Parathyroid adenoma (tissue), 2 donors: Measurements from ENCODE around the gene SLC6A12.
A peak's percentile ranks its signal among the peaks of the same experiment; 100 is the strongest.
"Not testable (repeated sequence)": the region's sequence is repeated elsewhere in the genome, so short reads cannot be mapped to it uniquely, and the experiment has no call there.

ENCODE experiments used
- H2AFZ ChIP-seq: fragments of 300-600 bp; sonication (generic); one replicate; pipeline ENCODE4 v1.7.0; 2017; ENCODE audit warnings: antibody characterized with exemption, mild to moderate bottlenecking
- H3K27ac ChIP-seq: fragments of 300-600 bp; sonication (generic); one replicate; pipeline ENCODE4 v1.7.0; 2017
- H3K27me3 ChIP-seq: fragments of 300-600 bp; sonication (generic); one replicate; pipeline ENCODE4 v1.7.0; 2017; ENCODE audit warnings: low read length; ENCODE audit not compliant: control insufficient read depth, insufficient read depth
- H3K36me3 ChIP-seq: fragments of 300-600 bp; sonication (generic); one replicate; pipeline ENCODE4 v1.7.0; 2017; ENCODE audit warnings: low read length; ENCODE audit not compliant: control insufficient read depth, insufficient read depth
- H3K4me1 ChIP-seq: fragments of 300-600 bp; sonication (generic); one replicate; pipeline ENCODE4 v1.7.0; 2017; ENCODE audit warnings: control low read depth
- H3K4me2 ChIP-seq: fragments of 300-600 bp; sonication (generic); one replicate; pipeline ENCODE4 v1.7.0; 2017; ENCODE audit warnings: low read length
- H3K4me3 ChIP-seq: fragments of 300-600 bp; sonication (generic); one replicate; pipeline ENCODE4 v1.7.0; 2017; ENCODE audit warnings: low read depth, low read length
- H3K79me2 ChIP-seq: fragments of 300-600 bp; sonication (generic); one replicate; pipeline ENCODE4 v1.7.0; 2017; ENCODE audit warnings: control low read depth
- H3K9ac ChIP-seq: fragments of 300-600 bp; sonication (generic); one replicate; pipeline ENCODE4 v1.7.0; 2017; ENCODE audit warnings: mild to moderate bottlenecking
- H3K9me3 ChIP-seq: fragments of 300-600 bp; sonication (generic); one replicate; pipeline ENCODE4 v1.7.0; 2017; ENCODE audit warnings: low read length; ENCODE audit not compliant: control insufficient read depth
- TF ChIP-seq, protein P1 (sequence below): fragments of 300-600 bp; sonication (generic); IDR thresholded peaks from one replicate; pipeline ENCODE4 v1.7.0; 2017; ENCODE audit warnings: antibody characterized with exemption, mild to moderate bottlenecking
- donor health status: primary hyperparathyroidism.

SLC6A12 gene

DNA sequence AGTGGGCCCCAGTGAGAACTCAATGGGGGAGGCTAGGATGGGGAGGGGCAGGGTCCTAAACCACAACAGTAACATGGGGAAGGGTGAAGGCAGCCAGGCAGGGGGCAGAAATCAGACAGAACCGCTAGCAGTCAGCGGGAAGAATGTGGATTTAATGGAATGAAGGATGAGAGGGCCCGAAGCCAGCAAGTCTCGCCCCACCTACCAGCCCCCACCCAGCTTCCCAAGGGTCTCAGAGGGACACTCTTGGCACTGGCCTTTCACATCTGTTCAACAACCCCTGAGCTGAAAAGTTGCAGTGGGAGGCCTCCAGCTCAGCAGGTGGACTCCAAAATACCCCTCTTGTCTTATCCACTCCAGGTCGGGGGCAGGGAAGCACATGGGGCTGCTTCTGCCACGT lies 6.5 kb upstream of the SLC6A12 start:
- H3K27ac ChIP-seq: no peak overlapping the region
- no peaks in the 10 kb centered on the region for H3K9me3 ChIP-seq
- H2AFZ ChIP-seq: no peak overlapping the region
- no peaks in the 10 kb centered on the region for H3K79me2 ChIP-seq
- no peak overlapping the region for H3K9ac ChIP-seq
- TF ChIP-seq, protein P1, sequence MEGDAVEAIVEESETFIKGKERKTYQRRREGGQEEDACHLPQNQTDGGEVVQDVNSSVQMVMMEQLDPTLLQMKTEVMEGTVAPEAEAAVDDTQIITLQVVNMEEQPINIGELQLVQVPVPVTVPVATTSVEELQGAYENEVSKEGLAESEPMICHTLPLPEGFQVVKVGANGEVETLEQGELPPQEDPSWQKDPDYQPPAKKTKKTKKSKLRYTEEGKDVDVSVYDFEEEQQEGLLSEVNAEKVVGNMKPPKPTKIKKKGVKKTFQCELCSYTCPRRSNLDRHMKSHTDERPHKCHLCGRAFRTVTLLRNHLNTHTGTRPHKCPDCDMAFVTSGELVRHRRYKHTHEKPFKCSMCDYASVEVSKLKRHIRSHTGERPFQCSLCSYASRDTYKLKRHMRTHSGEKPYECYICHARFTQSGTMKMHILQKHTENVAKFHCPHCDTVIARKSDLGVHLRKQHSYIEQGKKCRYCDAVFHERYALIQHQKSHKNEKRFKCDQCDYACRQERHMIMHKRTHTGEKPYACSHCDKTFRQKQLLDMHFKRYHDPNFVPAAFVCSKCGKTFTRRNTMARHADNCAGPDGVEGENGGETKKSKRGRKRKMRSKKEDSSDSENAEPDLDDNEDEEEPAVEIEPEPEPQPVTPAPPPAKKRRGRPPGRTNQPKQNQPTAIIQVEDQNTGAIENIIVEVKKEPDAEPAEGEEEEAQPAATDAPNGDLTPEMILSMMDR: no peak
- no peak overlapping the region for H3K4me3 ChIP-seq
- no peaks in the 10 kb centered on the region for H3K27me3 ChIP-seq
- H3K4me1 ChIP-seq: no peaks in the 10 kb centered on the region
- no peaks in the 10 kb centered on the region for H3K36me3 ChIP-seq
- no peak overlapping the region for H3K4me2 ChIP-seq

DNA sequence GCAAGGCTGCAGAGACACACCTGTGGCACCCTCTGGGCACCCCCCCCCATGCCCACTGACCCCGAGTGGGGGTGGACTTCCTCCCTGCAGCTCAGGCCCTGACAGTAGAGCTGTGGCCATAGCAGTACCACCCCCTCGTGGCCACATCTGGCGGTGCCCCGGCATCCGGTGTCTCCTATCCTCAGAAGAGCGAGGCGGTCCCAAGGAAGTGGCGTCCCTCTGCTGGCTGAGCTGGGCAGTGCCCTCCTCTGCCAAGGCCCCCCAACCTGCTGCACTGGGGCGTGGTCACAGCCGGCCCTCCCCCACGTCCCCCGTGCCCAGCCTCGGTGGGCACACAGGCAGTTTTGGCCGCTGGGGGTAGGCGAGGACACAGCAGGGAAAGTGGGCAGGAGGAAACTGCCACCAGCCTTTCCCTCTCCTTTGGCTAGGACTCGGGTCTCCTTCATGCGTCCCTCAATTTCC lies 6.0 kb upstream of the SLC6A12 start:
- Histone ChIP-seq H3K9me3 (no peaks in the 10 kb centered on the region), H3K4me2 (no peak overlapping the region), H3K4me3 (no peak overlapping the region), H3K4me1 (no peaks in the 10 kb centered on the region), H3K79me2 (no peaks in the 10 kb centered on the region), H2AFZ (no peak overlapping the region), H3K27me3 (no peaks in the 10 kb centered on the region), H3K9ac (no peak overlapping the region), H3K27ac (no peak overlapping the region), H3K36me3 (no peaks in the 10 kb centered on the region)
- TF ChIP-seq, protein P1: peak; percentile 98

DNA sequence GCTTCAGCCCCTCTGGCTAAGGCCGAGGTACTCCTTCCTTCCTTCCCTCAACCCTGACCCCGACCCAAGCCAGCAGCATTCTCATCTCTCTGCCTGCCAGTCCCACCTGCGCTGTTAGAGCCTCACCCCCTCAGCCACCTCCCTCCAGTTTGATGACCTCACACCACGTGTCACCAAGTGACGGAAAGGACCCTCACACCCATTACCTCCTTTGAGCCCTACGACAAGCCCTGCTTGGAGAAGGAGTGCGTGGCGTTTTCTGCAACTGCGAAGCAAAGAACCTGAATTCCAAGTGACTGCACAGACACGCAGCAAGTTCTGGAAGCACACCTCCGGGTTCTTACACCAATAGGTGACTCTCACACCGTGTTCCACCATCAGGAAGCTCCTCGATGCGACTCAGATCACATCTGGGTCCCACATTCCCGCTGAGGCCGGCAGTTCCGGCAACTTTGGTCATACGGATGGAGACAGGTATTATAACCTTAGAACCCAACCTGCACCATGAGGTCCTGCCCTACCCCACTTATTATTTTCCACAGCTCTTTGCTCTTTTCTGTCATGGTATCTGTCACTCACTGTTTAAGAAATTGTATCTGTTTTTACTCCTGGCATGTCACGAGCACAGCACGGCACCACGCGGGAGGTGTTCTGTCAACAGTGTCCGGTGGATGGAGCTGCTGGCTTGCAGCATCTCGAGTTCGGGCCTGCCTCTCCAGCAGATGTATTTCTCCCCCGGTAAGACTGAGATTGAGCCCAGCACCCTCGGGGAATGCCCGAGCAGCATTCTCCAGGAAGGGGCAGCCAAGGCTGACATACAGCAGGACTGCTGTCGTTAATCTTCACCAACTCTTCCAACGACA lies 5.0 kb upstream of the SLC6A12 start:
- TF ChIP-seq, protein P1: no peak
- Histone ChIP-seq H3K4me1 (no peaks in the 10 kb centered on the region), H2AFZ (no peak overlapping the region), H3K79me2 (no peaks in the 10 kb centered on the region), H3K4me3 (no peak overlapping the region), H3K27ac (no peak overlapping the region), H3K9me3 (no peaks in the 10 kb centered on the region), H3K9ac (no peak overlapping the region), H3K27me3 (no peaks in the 10 kb centered on the region), H3K4me2 (no peak overlapping the region), H3K36me3 (no peaks in the 10 kb centered on the region)

DNA sequence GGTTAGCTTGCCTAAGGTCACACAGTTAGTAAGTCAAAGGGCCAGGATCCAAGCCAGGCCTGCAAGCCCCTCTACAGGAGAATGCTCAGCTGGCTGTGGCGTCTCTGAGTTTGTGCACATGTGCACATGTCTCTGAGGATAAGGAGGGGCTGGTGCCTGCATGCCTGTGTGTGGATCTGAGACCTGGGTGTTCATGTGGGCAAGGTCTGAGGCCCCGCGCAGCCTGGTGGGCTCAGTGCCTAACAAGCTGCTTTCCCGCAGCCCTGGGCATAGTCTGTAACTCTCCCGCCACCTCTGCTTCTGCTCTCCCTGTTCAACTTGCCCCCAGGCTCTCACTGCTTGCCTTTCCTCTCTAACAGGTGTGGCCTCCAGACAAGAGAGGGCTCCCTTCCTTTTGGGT lies 4.3 kb upstream of the SLC6A12 start:
- TF ChIP-seq, protein P1: no peak

DNA sequence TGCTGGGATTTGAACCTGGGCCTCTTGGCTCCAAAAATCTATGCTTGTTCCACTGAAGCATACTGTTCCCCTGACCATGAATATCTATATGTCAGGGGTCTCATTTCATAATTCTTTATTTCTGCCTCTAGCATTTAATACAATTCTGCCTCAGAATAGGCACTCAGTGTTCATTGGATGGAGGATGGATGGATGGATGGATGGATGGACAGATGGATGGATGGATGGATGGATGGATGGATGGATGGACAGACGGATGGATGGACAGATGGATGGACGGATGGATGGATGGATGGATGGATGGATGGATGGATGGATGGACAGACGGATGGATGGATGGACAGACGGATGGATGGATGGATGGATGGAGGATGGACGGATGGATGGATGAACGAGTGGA lies 3.1 kb upstream of the SLC6A12 start:
- not testable (repeated sequence) for H3K36me3 ChIP-seq, H3K4me2 ChIP-seq, H2AFZ ChIP-seq, H3K9ac ChIP-seq, H3K9me3 ChIP-seq, H3K27me3 ChIP-seq, H3K79me2 ChIP-seq, H3K4me3 ChIP-seq, H3K27ac ChIP-seq
- peaks cover 12% of the 10 kb centered on the region for H3K4me1 ChIP-seq

More for the DNA sequence above, 4.3 kb upstream of the SLC6A12 start:
- Histone ChIP-seq H3K27me3 (no peaks in the 10 kb centered on the region), H3K4me3 (no peak overlapping the region), H3K27ac (no peak overlapping the region), H3K79me2 (no peaks in the 10 kb centered on the region), H3K9me3 (no peaks in the 10 kb centered on the region), H3K36me3 (no peaks in the 10 kb centered on the region), H3K4me2 (no peak overlapping the region), H3K9ac (no peak overlapping the region), H3K4me1 (peaks cover 7% of the 10 kb centered on the region), H2AFZ (no peak overlapping the region)
